Activated naive CD4-positive, alpha-beta T cell treated with anti-CD3 and anti-CD28 coated beads for 36 hours (primary cell): ENCODE measurements around the gene ARHGAP8. TPM values are rescaled to one million over a fixed set of nuclear protein-coding genes. Genes with fewer than 3 reads are reported as not detected.
"Not testable (repeated sequence)": the region's sequence is repeated elsewhere in the genome, so short reads cannot be mapped to it uniquely, and the experiment has no call there.

Experiments used
- CTCF ChIA-PET: fragments of 350-600 bp; sonication (Branson Sonifier 250); formaldehyde crosslinking; loops from one replicate; lab custom pipeline; 2021; ENCODE audit warnings: antibody characterized with exemption; lab: Charles Lee
- DNase-seq: peaks from one replicate; pipeline ENCODE4 v3.0.0-alpha.2; 2020
- H3K27ac Mint-ChIP-seq: one replicate; pipeline ENCODE4 v1.8.0; 2021; ENCODE audit warnings: mild to moderate bottlenecking, mixed read lengths
- H3K27me3 Mint-ChIP-seq: one replicate; pipeline ENCODE4 v1.8.0; 2021; ENCODE audit warnings: low read depth, mixed read lengths
- H3K36me3 Mint-ChIP-seq: one replicate; pipeline ENCODE4 v1.8.0; 2021; ENCODE audit warnings: low read depth, mixed read lengths
- H3K4me1 Mint-ChIP-seq: one replicate; pipeline ENCODE4 v1.8.0; 2021; ENCODE audit warnings: low read depth, mixed read lengths
- H3K4me3 Mint-ChIP-seq: one replicate; pipeline ENCODE4 v1.8.0; 2021; ENCODE audit warnings: mild to moderate bottlenecking, moderate library complexity, mixed read lengths
- H3K9me3 Mint-ChIP-seq: one replicate; pipeline ENCODE4 v1.8.0; 2021; ENCODE audit warnings: mixed read lengths
- intact Hi-C: fragments of 100-400 bp; cut with micrococcal nuclease; formaldehyde crosslinking; loops from one replicate; pipeline ENCODE4 v1.15.1; 2023
- total RNA-seq, 2 experiments: library from RNA; stranded (reverse); gene quantifications; one replicate each; pipeline ENCODE4 v1.2.3, GENCODE V29; 2021

ARHGAP8 gene
- total RNA-seq, 2 experiments from 2014 or later, result 1.6 to 2.7 TPM

- H3K36me3 Mint-ChIP-seq, intact Hi-C loops, CTCF ChIA-PET, H3K27ac Mint-ChIP-seq, H3K9me3 Mint-ChIP-seq, H3K4me1 Mint-ChIP-seq, H3K4me3 Mint-ChIP-seq, DNase-seq: not testable (repeated sequence)
- H3K27me3 Mint-ChIP-seq, result peaks cover 20% of the 10 kb centered on the region
These were observed 4.6 kb upstream of the ARHGAP8 start for GRCh38 chr22:44747784-44748127.

- H3K36me3 Mint-ChIP-seq, result no peaks in the 10 kb centered on the region
- H3K9me3 Mint-ChIP-seq, result peaks cover 2% of the 10 kb centered on the region
- peaks cover 6% of the 10 kb centered on the region for H3K4me1 Mint-ChIP-seq
- intact Hi-C loops, result no loop called here
- CTCF ChIA-PET, result no interaction called here
- H3K4me3 Mint-ChIP-seq, result no peak overlapping the region
- H3K27me3 Mint-ChIP-seq, result peaks cover 28% of the 10 kb centered on the region
- no peak overlapping the region for H3K27ac Mint-ChIP-seq
- no peak for DNase-seq
These were observed 3.9 kb upstream of the ARHGAP8 start for GRCh38 chr22:44748524-44748923.

GRCh38 chr22:44750481-44750880, 1.9 kb upstream of the ARHGAP8 start:
- CTCF ChIA-PET, result no interaction called here
- H3K36me3 Mint-ChIP-seq, result no peaks in the 10 kb centered on the region
- no peak for DNase-seq

GRCh38 chr22:44753189-44754042, 1.0 kb downstream of the ARHGAP8 start:
- Mint-ChIP-seq H3K9me3 (peaks cover 2% of the 10 kb centered on the region), H3K4me1 (peaks cover 6% of the 10 kb centered on the region), H3K27ac (no peak overlapping the region), H3K27me3 (peaks cover 53% of the 10 kb centered on the region), H3K4me3 (peak overlapping the region; percentile 69), H3K36me3 (no peaks in the 10 kb centered on the region)
- CTCF ChIA-PET, result no interaction called here
- intact Hi-C loops, result no loop called here
- DNase-seq, result no peak

More at GRCh38 chr22:44750481-44750880, 1.9 kb upstream of the ARHGAP8 start:
- no peak overlapping the region for H3K27ac Mint-ChIP-seq
- H3K9me3 Mint-ChIP-seq, result peaks cover 2% of the 10 kb centered on the region
- no peak overlapping the region for H3K4me3 Mint-ChIP-seq
- peaks cover 46% of the 10 kb centered on the region for H3K27me3 Mint-ChIP-seq
- intact Hi-C loops, result no loop called here
- H3K4me1 Mint-ChIP-seq, result peaks cover 6% of the 10 kb centered on the region

- H3K27me3 Mint-ChIP-seq, result peaks cover 53% of the 10 kb centered on the region
- H3K36me3 Mint-ChIP-seq, result no peaks in the 10 kb centered on the region
- intact Hi-C loops, result no loop called here
- CTCF ChIA-PET, result no interaction called here
- H3K4me1 Mint-ChIP-seq, result peaks cover 6% of the 10 kb centered on the region
- no peak overlapping the region for H3K27ac Mint-ChIP-seq
- H3K4me3 Mint-ChIP-seq, result no peak overlapping the region
- DNase-seq, result no peak
- peaks cover 2% of the 10 kb centered on the region for H3K9me3 Mint-ChIP-seq
These were observed 2.6 kb downstream of the ARHGAP8 start for GRCh38 chr22:44754998-44755397.

DNA sequence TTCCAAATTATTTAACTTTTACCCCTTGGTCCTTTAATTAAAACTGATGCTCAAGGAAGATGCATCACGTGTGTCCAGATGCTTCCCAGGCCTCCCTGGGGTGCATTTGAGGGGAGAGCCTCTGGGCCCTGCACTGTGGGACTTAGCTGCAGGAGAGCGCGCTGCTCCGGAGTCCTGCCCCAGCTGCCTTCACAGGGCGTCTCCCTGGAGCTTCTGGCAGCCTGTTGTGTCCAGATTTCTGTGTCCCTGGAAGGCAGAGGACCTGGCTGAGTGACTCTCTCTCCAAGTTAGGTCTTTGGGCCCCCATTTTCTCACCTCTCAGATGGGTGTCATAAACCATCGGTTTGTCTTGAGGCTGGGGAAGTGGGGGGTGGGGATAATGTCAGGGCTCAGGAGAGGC, 3.0 kb downstream of the ARHGAP8 start:
- no peak for DNase-seq
- no peaks in the 10 kb centered on the region for H3K36me3 Mint-ChIP-seq
- no peak overlapping the region for H3K27ac Mint-ChIP-seq
- H3K9me3 Mint-ChIP-seq, result peaks cover 2% of the 10 kb centered on the region
- peaks cover 52% of the 10 kb centered on the region for H3K27me3 Mint-ChIP-seq
- intact Hi-C loops, result no loop called here
- no peak overlapping the region for H3K4me3 Mint-ChIP-seq
- peaks cover 6% of the 10 kb centered on the region for H3K4me1 Mint-ChIP-seq
- CTCF ChIA-PET, result no interaction called here

DNA sequence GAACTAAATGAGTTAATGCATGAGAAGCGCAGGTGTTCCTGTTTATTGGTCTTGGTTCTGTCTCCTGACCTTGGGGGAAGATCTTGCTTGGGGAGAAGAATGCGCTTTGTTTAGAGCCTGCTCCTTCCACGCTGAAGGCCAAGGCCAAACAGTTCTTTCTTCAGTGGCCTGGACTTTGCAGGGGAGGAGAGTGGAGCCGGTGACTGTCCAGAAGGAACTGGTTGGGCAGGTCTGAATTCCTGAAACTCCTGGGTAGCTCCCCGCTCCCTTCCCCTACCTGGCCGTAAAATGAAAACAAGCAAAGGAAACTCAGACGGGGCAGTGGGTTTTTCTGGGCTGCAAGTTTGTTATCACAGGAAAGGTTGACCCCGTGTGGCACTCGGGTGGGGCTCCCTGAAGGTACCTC, 3.6 kb downstream of the ARHGAP8 start:
- H3K36me3 Mint-ChIP-seq, result no peaks in the 10 kb centered on the region
- no peak overlapping the region for H3K4me3 Mint-ChIP-seq
- CTCF ChIA-PET, result no interaction called here
- H3K27me3 Mint-ChIP-seq, result peaks cover 49% of the 10 kb centered on the region
- no peak for DNase-seq
- H3K4me1 Mint-ChIP-seq, result peaks cover 6% of the 10 kb centered on the region
- intact Hi-C loops, result no loop called here
- no peaks in the 10 kb centered on the region for H3K9me3 Mint-ChIP-seq
- no peak overlapping the region for H3K27ac Mint-ChIP-seq

DNA sequence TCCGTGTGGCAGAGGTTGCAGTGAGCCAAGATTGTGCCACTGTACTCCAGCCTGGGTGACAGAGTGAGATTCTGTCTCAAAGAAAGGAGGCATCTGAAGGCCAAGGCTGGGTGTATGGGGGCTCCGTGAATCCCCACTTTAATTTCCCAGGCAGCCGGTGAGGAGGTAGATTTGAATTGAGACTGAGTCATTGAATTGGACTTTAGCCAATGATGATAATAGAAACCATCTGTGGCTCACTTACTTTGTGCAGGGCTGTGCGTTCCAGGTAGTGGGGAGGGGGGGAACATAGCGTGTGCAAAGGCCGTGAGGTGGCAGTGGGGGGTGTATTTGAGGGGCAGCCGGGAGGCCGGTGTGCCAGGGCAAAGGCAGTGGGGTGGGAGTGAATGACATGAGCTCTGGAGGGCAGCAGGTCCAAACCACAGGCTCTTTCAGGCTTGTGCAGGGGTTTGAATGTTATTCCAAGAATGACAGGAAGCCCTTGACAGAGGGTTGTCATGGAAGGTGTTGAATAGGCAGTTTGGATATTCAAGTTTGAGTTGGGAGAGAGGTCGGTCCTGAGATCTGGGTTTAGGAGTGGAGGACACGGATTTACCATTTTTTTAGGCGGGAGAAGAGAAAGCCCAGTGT, 6.1 kb downstream of the ARHGAP8 start:
- H3K4me3 Mint-ChIP-seq, result no peak overlapping the region
- no peaks in the 10 kb centered on the region for H3K4me1 Mint-ChIP-seq
- DNase-seq, result no peak
- CTCF ChIA-PET, result no interaction called here
- peaks cover 9% of the 10 kb centered on the region for H3K9me3 Mint-ChIP-seq
- peaks cover 41% of the 10 kb centered on the region for H3K27me3 Mint-ChIP-seq
- intact Hi-C loops, result no loop called here
- no peak overlapping the region for H3K27ac Mint-ChIP-seq
- H3K36me3 Mint-ChIP-seq, result no peaks in the 10 kb centered on the region

GRCh38 chr22:44759001-44759400, 6.6 kb downstream of the ARHGAP8 start:
- CTCF ChIA-PET, result no interaction called here
- Mint-ChIP-seq H3K36me3 (no peaks in the 10 kb centered on the region), H3K9me3 (peaks cover 9% of the 10 kb centered on the region), H3K4me3 (no peak overlapping the region), H3K27me3 (peaks cover 36% of the 10 kb centered on the region), H3K4me1 (no peaks in the 10 kb centered on the region), H3K27ac (no peak overlapping the region)
- intact Hi-C loops, result no loop called here
- DNase-seq, result no peak

DNA sequence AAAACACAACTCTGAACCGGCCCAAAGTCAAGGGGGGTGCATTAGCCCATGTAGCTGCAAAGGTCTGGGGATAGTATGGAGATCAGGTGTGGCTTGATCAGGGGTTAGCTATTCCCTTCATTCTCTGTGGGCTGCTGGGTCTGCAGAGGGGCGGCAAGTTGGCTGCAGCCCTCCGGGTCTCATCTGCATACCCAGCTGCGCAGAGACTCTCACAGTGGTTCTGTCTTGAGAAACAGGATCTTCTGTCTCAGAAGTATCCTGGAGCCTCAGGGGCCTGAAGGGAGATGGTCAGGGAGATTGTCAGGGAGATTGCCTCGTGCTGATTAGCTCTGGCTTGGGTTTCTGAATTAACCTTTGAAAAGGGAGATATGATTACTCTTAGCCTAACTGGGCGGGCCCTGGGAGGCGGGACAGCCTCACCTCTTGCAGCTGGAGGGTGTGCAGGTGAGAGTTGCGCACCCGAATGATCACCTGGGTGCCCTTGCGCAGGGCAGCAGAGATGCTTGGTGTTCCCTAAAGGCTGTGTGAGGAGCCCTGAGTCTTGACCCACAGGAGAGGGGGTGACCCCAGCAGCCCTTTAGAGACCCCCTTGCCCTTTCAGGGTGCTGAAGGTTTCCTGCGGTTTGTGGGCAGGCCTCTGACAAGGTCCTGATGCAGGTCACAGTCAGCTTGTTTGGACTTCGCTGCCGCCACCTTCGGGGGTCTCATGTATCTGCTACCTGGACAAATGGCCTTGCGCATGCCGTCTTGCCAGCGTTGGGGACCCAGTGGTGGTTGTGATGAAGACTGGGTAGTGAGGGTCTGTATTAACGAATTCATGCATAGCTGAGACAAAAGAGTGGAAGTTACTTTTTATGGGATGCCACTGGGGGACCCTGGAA, 7.3 kb downstream of the ARHGAP8 start:
- CTCF ChIA-PET, result no interaction called here

GRCh38 chr22:44760476-44760875, 8.1 kb downstream of the ARHGAP8 start:
- Mint-ChIP-seq H3K9me3 (peaks cover 9% of the 10 kb centered on the region), H3K27ac (no peak overlapping the region), H3K4me1 (no peaks in the 10 kb centered on the region), H3K27me3 (peaks cover 22% of the 10 kb centered on the region), H3K36me3 (no peaks in the 10 kb centered on the region), H3K4me3 (no peak overlapping the region)
- CTCF ChIA-PET, result no interaction called here
- intact Hi-C loops, result no loop called here
- no peak for DNase-seq

More for the DNA sequence above, 7.3 kb downstream of the ARHGAP8 start:
- intact Hi-C loops, result no loop called here
- Mint-ChIP-seq H3K27ac (no peak overlapping the region), H3K4me3 (no peak overlapping the region), H3K9me3 (peaks cover 9% of the 10 kb centered on the region), H3K4me1 (no peaks in the 10 kb centered on the region), H3K36me3 (no peaks in the 10 kb centered on the region), H3K27me3 (peaks cover 29% of the 10 kb centered on the region)
- DNase-seq, result no peak

DNA sequence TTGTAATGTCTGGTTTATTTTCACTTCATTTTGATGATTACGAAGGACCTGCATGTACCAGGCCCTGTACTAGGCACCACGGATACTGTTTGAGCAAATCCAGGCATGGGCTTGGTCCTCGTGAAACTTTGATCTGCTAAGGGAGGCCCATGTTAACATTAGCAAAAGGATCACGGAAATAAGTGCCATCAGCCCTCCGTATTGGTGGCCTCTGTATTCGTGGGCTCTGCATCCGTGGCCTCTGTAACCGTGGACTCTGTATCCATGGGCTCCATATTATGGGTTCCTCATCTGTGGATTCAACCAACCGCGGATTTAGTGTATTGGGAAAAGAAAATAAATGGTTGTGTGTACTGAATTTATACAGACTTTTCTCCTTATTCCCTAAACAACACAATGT, 8.7 kb downstream of the ARHGAP8 start:
- Mint-ChIP-seq H3K27me3 (peaks cover 16% of the 10 kb centered on the region), H3K9me3 (peaks cover 9% of the 10 kb centered on the region), H3K36me3 (no peaks in the 10 kb centered on the region), H3K4me1 (no peaks in the 10 kb centered on the region), H3K4me3 (no peak overlapping the region), H3K27ac (no peak overlapping the region)
- no peak for DNase-seq
- intact Hi-C loops, result no loop called here
- CTCF ChIA-PET, result no interaction called here
